Left renal pelvis (tissue), 4 donors: ENCODE measurements around the gene MRTFB. TPM values are rescaled to one million over a fixed set of nuclear protein-coding genes. Genes with fewer than 3 reads are reported as not detected.
"Not testable (repeated sequence)": the region's sequence is repeated elsewhere in the genome, so short reads cannot be mapped to it uniquely, and the experiment has no call there.

Experiments
- DNase-seq, 4 donors: peaks; one replicate each; pipeline ENCODE4 v3.0.0-alpha.2; 2013; ENCODE audit warnings: low read depth in 4 of 4, low spot score in 3 of 4
- polyA plus RNA-seq, 4 donors: library from polyadenylated mRNA; unstranded; fragments of 120-200 nt; gene quantifications; one replicate each; pipeline ENCODE4 v1.2.1, GENCODE V29; 2013; ENCODE audit not compliant: insufficient read length in 4 of 4

MRTFB gene
- polyA plus RNA-seq, 4 donors, result 20.3 to 35.0 (median 34.6) TPM

DNA sequence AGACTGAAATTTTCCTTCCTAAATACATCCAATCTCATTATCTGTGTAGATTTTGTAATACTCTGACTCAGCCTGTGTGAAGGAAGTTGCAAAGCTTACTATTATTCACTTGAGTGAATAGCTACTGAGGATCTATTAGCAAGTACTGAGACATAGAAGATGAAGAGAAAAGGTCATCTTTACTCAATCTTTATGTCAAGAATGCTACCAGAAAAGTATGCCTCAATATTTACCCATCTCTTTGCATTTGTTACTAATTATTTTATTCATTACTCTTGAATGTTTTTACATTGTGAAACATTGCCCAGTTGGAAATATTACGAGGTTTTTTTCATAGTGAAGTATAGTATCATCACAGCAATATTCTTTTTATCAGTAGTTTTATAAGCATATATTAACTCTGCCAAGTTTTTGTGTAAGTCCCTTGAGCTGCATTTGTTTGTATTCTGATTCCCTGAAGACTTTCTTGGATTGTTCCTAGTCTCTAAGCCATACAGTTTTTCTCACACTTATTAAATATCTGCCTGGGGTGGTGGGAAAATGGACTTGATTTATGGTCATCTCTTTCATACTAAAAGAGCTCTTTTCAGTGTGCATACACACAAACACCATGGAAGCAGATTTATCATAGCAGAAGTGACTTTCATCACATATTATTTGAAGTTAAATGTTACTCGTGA, 110.4 kb downstream of the MRTFB start:
- DNase-seq, result no peak

GRCh38 chr16:14182999-14183398, 111.9 kb downstream of the MRTFB start:
- no peak for DNase-seq

DNA sequence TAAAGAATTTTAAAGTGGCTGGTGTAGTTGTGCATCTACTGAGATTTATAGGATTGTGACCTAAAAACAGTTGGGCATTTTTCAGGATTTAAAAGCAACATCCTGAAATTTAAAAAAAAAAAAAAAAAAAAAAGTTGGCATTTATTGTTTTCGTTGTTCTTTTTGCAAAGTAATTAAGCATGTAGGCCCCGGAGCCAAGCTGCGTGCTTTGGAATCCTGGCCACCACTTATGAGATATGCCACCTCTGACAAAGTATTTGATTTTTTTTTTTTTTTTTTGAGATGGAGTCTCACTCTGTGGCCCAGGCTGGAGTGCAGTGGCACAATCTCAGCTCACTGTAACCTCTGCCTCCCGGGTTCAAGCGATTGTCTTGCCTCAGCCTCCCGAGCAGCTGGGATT, 112.8 kb downstream of the MRTFB start:
- DNase-seq, result not testable (repeated sequence)

- peak in 3 of 4 donors; percentile 47 to 62 (median 49) for DNase-seq
Observed at GRCh38 chr16:14186007-14186794, 115.1 kb downstream of the MRTFB start.

DNA sequence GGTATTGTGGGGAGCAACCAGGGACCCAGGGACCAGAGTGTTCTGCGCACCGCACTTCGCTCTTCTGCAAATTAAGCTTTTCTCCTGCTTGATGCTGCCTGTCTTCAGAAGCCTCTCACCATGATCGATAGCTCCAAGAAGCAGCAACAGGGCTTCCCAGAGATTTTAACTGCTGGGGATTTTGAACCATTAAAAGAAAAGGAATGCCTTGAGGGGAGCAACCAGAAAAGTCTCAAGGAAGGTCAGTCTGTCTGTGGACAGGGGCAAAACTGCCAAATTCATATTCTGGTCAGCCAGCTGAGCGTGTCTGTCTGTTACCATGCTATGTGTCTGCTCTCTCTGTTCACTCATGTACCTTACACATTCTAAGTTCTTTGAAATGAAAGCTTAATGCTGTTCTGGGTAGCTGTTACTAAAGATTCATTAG, 115.7 kb downstream of the MRTFB start:
- DNase-seq, result peak in 1 of 4 donors; percentile 14

GRCh38 chr16:14187517-14188338, 116.6 kb downstream of the MRTFB start:
- DNase-seq, result no peak

- DNase-seq, result no peak
Observed at GRCh38 chr16:14193316-14193871, 122.3 kb downstream of the MRTFB start.

GRCh38 chr16:14194721-14195120, 123.6 kb downstream of the MRTFB start:
- no peak for DNase-seq

DNA sequence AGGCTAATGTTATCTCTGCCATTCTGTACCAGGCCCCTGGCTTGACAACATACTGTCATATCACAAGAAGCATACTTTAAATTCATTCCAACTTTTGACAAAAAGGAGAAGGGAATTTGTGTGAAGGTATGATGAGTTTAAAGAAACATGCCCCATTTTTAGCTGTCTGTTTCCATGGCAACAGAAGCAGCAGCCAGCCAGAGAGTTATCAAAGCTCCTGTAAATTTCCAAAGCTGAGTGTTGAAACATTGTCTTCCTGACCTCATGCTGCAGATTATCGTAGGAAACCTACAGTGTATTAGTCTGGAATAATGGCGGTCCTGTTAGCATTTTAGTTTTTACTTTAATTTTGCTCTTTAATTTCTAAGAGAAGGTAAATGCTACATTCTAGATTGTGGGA, 124.9 kb downstream of the MRTFB start:
- no peak for DNase-seq

DNA sequence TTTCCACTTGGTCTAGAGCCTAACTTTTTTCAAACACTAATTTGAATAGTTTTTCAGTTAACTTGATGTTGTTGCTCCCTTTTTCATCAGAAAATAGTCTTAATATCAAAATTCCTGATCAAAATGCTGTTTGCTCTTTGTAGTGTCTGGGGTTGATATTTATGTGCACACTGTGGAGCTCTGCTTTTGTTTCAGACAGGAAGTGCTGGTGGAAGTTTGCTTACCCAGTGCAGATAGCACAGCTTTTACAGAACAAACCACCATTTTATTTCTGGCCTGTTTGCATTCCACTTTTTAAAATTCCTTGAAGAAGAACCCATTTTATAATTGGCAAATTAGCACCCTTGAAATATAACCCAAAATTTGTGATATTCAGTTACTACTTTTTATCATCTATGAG, 125.4 kb downstream of the MRTFB start:
- no peak for DNase-seq

GRCh38 chr16:14198012-14198411, 126.9 kb downstream of the MRTFB start:
- DNase-seq, result no peak

DNA sequence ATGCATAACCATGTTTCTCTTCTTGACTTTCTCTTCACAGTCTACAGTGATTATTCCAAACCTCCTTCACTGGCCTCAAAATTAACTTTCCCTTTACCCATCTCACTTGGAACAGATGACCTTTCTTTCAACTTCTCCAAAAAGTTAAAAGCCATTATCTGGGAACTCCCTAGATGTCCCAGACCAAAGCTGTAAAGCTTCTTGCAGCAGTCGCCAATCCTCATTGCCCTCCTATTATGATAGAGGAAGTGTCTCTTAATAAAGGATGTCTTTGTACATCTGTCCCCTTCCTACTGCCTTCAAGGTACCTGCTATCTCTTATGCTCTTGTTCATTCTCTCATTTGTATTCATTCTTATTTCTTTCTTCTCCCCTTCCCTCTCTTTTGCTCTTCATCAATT, 127.5 kb downstream of the MRTFB start:
- no peak for DNase-seq

- DNase-seq, result no peak
Observed at GRCh38 chr16:14199199-14199598, 128.1 kb downstream of the MRTFB start.

- DNase-seq, result no peak
Observed at GRCh38 chr16:14199624-14200023, 128.5 kb downstream of the MRTFB start.

- DNase-seq, result no peak
Observed at GRCh38 chr16:14202095-14202494, 131.0 kb downstream of the MRTFB start.

DNA sequence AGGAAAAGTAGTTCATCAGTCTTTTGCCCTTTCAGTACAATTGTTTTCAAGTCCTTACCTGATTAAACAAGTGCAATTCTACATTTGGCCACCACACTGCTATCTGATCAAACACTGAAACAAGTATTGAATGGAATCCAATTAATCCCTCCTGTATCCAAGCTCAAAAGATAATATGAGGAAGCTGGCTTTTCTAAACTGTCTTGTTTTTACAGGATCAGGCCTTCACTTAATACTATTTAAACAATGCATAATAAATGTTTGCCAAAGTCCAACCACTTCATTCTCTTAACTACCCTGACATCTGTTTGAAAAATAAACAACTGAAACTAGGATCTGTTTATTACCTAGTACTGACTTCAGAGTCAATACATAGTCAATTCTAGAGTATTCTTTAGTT, 131.6 kb downstream of the MRTFB start:
- no peak for DNase-seq

DNA sequence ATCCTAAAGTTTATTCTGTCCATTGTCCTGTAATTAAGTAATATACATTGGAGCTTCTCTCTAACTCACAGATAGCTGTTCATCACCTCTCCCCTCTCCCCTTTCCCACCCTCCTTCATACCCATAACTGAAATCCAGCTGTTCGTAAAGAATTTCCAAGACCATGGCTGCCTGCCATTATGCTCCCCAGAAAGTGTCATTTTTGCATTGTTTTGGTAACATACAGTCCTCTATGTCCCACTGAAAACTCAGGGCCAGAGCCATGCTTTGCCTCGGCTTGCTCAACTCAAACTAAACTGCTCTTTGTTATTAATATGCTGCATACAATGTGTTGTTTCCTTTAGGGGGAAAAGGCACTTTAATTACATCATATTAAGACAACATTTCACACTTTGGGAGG, 132.0 kb downstream of the MRTFB start:
- DNase-seq, result no peak

DNA sequence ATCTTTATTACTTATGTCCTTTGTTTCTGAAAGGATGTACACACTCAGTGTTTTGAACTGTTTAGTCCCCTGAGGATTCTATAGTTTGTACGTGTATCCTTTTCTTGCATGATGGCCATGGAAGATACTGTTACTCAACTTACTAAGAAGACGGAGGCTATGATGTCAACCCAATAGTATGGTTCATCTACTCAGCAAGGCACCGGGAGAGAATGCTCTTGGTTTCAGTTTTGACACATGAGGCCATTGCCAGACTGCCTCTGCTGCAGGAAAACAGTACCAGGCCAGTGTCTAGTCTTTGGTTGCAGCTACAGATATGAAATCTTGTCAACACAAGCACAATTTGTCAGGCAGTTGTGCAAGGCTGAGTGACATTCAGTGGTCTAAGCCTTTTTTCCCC, 134.5 kb downstream of the MRTFB start:
- no peak for DNase-seq

DNA sequence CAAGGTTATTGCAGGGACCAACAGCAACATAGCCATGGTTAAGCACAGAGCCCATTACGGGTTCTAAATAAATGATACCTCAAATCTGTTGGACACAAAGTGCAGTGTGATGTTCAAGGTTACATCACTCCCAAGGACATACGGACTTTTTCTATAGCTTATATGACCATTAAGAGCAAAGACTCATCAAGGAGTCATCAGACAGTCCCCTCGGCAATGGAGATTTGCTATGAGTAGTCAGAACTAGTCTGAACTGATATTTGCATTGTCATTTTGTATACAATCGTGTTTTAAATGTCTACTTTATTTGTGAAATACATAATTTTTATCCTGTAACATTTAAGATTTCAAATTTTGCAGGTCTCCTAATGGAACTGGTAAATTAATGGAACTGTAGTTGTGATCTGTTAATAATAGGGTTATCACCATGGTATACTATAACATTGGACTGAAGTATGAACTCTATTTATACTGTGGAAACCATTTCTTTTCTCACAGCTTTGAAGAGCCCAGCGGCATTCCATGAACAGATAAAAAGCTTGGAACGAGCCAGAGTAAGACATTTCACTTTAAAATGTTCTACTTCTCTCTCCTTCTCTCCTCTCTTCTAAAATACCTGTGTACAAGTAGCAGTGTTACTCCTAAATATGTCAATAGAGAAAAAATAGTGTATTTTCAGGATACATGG, 140.9 kb downstream of the MRTFB start:
- DNase-seq, result no peak

DNA sequence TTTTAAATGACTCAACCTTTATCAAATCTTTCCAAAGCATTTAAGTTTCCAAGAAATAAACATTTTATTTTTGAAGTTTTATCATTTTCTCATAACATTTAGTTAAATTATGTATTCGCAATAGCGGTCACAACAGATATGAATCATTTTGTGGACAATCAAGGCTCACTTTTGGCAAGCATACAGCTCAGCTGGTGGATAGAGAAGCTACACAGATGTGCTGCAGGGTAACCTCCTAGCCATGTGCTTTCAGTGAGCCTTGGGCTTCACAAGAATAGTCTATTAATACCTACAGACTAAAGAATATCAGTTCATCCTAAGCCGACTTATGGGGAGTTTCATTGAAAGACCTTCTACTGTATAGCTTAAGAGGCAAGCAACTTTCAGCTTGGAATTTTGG, 144.8 kb downstream of the MRTFB start:
- DNase-seq, result no peak
